ENCODE data around the gene IARS2. TPM values are rescaled to one million over a fixed set of nuclear protein-coding genes. Genes with fewer than 3 reads are reported as not detected.

Gene IARS2
- total RNA-seq, 1 experiment from 2014 or later = 106 TPM

- Histone ChIP-seq H3K36me3 (ENCODE audit: control insufficient read depth in 1 of 2, insufficient read depth in 2 of 2, low read length in 2 of 2) (peaks cover 3 to 4% of the 10 kb centered on the region in 2 experiments; a peak in 1 of 4 replicates), H3K27ac (ENCODE audit: low read depth, low read length) (no peak overlapping the region), H3K79me2 (ENCODE audit: insufficient read depth, low read length) (no peaks in the 10 kb centered on the region), H3K9me2 (ENCODE audit: insufficient read depth) (no peaks in the 10 kb centered on the region), H3K4me2 (ENCODE audit: low read length) (no peak overlapping the region), H3K4me1 (ENCODE audit: control insufficient read depth in 1 of 2, insufficient read depth in 2 of 2, low read length in 2 of 2) (no peaks in the 10 kb centered on the region), H3K4me3 (replicated peaks in 1 of 2; ENCODE audit: low read depth in 1 of 2, low read length in 2 of 2) (no peak overlapping the region), H3K27me3 (ENCODE audit: insufficient read depth, low read length) (no peaks in the 10 kb centered on the region), H2AFZ (ENCODE audit: low read depth, low read length, poor library complexity, severe bottlenecking) (no peak overlapping the region), H3K9me3 (ENCODE audit: control insufficient read depth in 1 of 2, insufficient read depth in 1 of 2, low read depth in 1 of 2, low read length in 2 of 2) (no peaks in the 10 kb centered on the region), H4K20me1 (ENCODE audit: insufficient read depth) (no peaks in the 10 kb centered on the region), H3K9ac (ENCODE audit: low read length) (no peak overlapping the region)
- ChIA-PET RAD21 (ENCODE audit: low non-redundant PET in 1 of 2, low total read pairs in 2 of 2, uncharacterized antibody in 2 of 2, unreplicated experiment in 2 of 2) (no interaction called here), CTCF (no interaction called here), POLR2A (no interaction called here)
- no peak for ATAC-seq
- no peak for DNase-seq (ENCODE audit: low read depth, low spot score)
- no TSS peak for BruUV-seq (replicated peaks)
- intact Hi-C loops (cut with micrococcal nuclease) = no loop called here
- TF ChIP-seq SP1 (IDR thresholded peaks at IDR 0.05; ENCODE audit: low read depth) = no peak
- no peak for TF ChIP-seq YY1 (IDR thresholded peaks at IDR 0.05; ENCODE audit: extremely low read depth, insufficient replicate concordance, low read depth, low read length)
- TF ChIP-seq SRF (IDR thresholded peaks at IDR 0.05; ENCODE audit: low read depth) = no peak
- no peak for TF ChIP-seq MAX (IDR thresholded peaks at IDR 0.05)
- TF ChIP-seq FOSL1 (IDR thresholded peaks at IDR 0.05; ENCODE audit: low read depth) = no peak
- no peak for TF ChIP-seq EGR1 (IDR thresholded peaks at IDR 0.05; ENCODE audit: low read depth)
- no peak for TF ChIP-seq REST (IDR thresholded peaks at IDR 0.05; ENCODE audit: low read depth)
- no peak for TF ChIP-seq CBX3 (IDR thresholded peaks at IDR 0.05; ENCODE audit: low read depth)
- no peak for TF ChIP-seq RAD21 (IDR thresholded peaks at IDR 0.05; ENCODE audit: low read depth)
- TF ChIP-seq SIN3A (IDR thresholded peaks at IDR 0.05; ENCODE audit: low read depth) = no peak
- no peak for TF ChIP-seq ZNF274 (IDR thresholded peaks at IDR 0.05; ENCODE audit: low read depth, low read length)
- no peak for TF ChIP-seq POLR2AphosphoS5 (IDR thresholded peaks at IDR 0.05; ENCODE audit: low read depth, low read length)
These were observed 37.6 kb upstream of the IARS2 start for GRCh38 chr1:220056374-220056773.
